ENCODE results near the gene TOX3. TPM values are rescaled to one million over a fixed set of nuclear protein-coding genes. Genes with fewer than 3 reads are reported as not detected.

The TOX3 gene
- total RNA-seq, 4 donors from 2014 or later, result 1.7 TPM; not detected in 3

DNA sequence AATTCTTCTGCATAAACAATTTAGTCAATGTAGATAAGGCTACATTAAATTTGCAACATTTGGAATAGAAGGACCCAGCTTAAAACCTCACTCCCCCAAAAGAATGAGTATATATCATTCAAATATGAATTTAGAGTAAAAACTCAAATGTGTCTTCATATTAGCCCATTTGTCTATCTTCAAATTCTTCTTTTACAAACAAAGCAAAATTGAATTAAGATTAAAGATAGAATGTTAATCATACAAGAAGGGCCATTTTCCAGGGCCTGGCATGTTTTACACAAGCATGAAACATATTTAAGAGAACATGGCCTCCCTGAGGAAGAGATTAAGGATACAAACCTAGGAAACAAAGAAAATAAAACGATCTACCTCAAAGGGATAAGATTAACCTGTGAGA is 8.4 kb downstream of the TOX3 start:
- TF ChIP-seq, protein P1, sequence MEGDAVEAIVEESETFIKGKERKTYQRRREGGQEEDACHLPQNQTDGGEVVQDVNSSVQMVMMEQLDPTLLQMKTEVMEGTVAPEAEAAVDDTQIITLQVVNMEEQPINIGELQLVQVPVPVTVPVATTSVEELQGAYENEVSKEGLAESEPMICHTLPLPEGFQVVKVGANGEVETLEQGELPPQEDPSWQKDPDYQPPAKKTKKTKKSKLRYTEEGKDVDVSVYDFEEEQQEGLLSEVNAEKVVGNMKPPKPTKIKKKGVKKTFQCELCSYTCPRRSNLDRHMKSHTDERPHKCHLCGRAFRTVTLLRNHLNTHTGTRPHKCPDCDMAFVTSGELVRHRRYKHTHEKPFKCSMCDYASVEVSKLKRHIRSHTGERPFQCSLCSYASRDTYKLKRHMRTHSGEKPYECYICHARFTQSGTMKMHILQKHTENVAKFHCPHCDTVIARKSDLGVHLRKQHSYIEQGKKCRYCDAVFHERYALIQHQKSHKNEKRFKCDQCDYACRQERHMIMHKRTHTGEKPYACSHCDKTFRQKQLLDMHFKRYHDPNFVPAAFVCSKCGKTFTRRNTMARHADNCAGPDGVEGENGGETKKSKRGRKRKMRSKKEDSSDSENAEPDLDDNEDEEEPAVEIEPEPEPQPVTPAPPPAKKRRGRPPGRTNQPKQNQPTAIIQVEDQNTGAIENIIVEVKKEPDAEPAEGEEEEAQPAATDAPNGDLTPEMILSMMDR (IDR thresholded peaks at IDR 0.05), result no peak
- no peak for TF ChIP-seq EP300 (IDR thresholded peaks at IDR 0.05)
- TF ChIP-seq POLR2A (IDR thresholded peaks at IDR 0.05), result no peak
- no peak overlapping the region for H3K4me3 ChIP-seq
- WGBS, 2 donors, result 56 to 70% methylated on average over 1 of the region's 1 CpG

DNA sequence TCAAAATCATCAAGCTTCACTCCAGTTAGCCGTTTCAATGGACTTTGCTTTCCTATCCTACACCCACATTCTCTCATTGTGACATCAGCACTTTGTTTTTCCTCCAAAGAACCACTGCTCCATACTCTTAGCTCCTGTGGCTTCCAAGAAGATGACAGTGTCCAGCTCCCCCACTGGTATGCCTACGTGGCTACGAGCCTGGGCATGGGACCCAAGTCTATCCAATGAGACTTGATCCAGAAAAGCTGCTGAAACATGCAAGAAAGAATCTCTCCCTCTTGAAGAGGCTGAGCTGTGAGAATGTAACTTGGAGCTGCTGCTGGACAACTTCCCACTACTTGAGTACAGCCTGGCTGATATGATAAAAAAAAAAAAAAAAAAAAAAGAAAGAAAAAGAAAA is 9.4 kb downstream of the TOX3 start:
- TF ChIP-seq EP300 (IDR thresholded peaks at IDR 0.05) (no peak), POLR2A (IDR thresholded peaks at IDR 0.05) (no peak)
- TF ChIP-seq, protein P1 (IDR thresholded peaks at IDR 0.05), result no peak
- Histone ChIP-seq H3K4me3 (no peak overlapping the region), H3K27me3 (peaks cover 0 to 10% of the 10 kb centered on the region in 2 donors), H3K36me3 (no peaks in the 10 kb centered on the region), H3K27ac (no peak overlapping the region), H3K4me1 (no peaks in the 10 kb centered on the region), H3K9me3 (no peaks in the 10 kb centered on the region)
- WGBS, 2 donors, result 48 to 62% methylated on average over 3 of the region's 3 CpGs
- no peak for DNase-seq (ENCODE audit: low spot score in 2 of 2)

More for the DNA sequence above, 8.4 kb downstream of the TOX3 start:
- no peak overlapping the region for H3K27ac ChIP-seq
- no peaks in the 10 kb centered on the region for H3K4me1 ChIP-seq
- H3K9me3 ChIP-seq, result no peaks in the 10 kb centered on the region
- DNase-seq (ENCODE audit: low spot score in 2 of 2), result no peak
- H3K36me3 ChIP-seq, result no peaks in the 10 kb centered on the region
- H3K27me3 ChIP-seq, result peaks cover 0 to 19% of the 10 kb centered on the region in 2 donors

DNA sequence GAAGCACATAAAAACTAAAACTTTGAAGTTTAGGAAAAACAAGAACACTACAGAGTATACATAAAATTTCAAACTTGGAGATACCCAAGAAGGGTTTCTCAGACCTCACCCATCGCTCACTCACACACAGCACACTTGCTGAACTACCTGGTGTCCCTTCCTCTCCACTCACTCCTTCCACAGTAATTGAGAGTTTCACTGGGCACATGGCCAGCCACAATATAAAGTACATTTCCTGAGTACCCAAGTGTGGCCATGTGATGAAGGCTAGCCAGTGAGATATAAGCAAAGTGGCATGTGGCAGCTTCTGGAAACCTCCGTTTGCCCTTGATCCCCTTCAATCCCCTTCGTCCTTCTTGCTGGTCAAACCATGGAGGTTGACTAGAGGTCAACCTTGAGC is 11.9 kb downstream of the TOX3 start:
- H3K9me3 ChIP-seq, result no peaks in the 10 kb centered on the region
- TF ChIP-seq, protein P1 (IDR thresholded peaks at IDR 0.05), result no peak
- TF ChIP-seq POLR2A (IDR thresholded peaks at IDR 0.05) (no peak), EP300 (IDR thresholded peaks at IDR 0.05) (no peak)
- no peak overlapping the region for H3K27ac ChIP-seq
- H3K36me3 ChIP-seq, result no peaks in the 10 kb centered on the region
- H3K4me3 ChIP-seq, result no peak overlapping the region
- WGBS, 2 donors, result 77 to 87% methylated on average over 3 of the region's 3 CpGs
- no peaks in the 10 kb centered on the region for H3K4me1 ChIP-seq
- no peaks in the 10 kb centered on the region for H3K27me3 ChIP-seq
- no peak for DNase-seq (ENCODE audit: low spot score in 2 of 2)

DNA sequence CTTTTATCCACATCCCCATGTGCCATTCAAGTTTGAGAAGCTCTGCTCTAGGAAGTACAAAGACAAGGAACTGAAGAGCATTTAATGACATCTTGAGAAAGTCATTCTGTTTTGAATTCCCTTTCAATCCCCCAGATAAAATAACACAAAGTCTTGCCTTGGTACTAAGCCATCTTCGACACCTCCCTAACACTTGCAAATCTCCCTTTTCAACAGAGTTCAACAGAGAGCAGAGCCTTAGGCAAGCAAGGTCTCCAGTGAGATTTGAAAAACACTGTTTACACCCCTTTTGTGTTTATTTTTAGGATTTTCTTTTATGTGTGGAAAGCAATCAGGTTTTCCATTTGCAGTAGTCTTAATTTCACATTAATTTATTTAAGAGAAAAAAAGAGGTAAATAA is 13.6 kb downstream of the TOX3 start:
- no peak overlapping the region for H3K27ac ChIP-seq
- no peak for DNase-seq (ENCODE audit: low spot score in 2 of 2)
- no peaks in the 10 kb centered on the region for H3K9me3 ChIP-seq
- 69 to 76% methylated on average over 1 of the region's 1 CpG for WGBS, 2 donors
- TF ChIP-seq, protein P1 (IDR thresholded peaks at IDR 0.05), result no peak
- TF ChIP-seq POLR2A (IDR thresholded peaks at IDR 0.05) (no peak), EP300 (IDR thresholded peaks at IDR 0.05) (no peak)
- no peaks in the 10 kb centered on the region for H3K4me1 ChIP-seq
- H3K4me3 ChIP-seq, result no peak overlapping the region
- no peaks in the 10 kb centered on the region for H3K27me3 ChIP-seq
- H3K36me3 ChIP-seq, result no peaks in the 10 kb centered on the region

DNA sequence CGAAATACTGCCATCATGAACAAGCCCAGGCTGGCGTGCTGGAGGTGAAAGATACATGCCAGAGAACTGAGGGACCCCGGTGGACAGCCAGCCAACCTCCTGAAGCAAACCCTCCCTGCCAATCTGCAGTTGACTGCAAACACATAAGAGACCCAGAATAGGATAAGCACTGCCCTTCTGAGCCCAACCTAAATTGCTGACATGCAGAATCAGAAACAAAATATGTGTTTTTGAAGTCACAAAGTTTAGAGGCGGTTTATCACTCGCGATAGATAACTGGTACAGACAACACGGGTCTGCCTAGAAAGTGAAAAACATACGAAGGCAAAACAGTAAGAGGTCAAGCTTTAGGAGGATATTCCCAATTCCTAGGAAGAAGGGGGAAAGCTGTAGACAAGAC is 14.6 kb downstream of the TOX3 start:
- Histone ChIP-seq H3K4me3 (no peak overlapping the region), H3K4me1 (no peaks in the 10 kb centered on the region), H3K27ac (no peak overlapping the region), H3K36me3 (no peaks in the 10 kb centered on the region), H3K27me3 (no peaks in the 10 kb centered on the region), H3K9me3 (no peaks in the 10 kb centered on the region)
- WGBS, 2 donors, result 88 to 92% methylated on average over 8 of the region's 8 CpGs
- no peak for TF ChIP-seq POLR2A (IDR thresholded peaks at IDR 0.05)
- TF ChIP-seq, protein P1 (IDR thresholded peaks at IDR 0.05), result no peak
- TF ChIP-seq EP300 (IDR thresholded peaks at IDR 0.05), result no peak
- no peak for DNase-seq (ENCODE audit: low spot score in 2 of 2)
